Measurements from ENCODE around the gene L3HYPDH.

DNA sequence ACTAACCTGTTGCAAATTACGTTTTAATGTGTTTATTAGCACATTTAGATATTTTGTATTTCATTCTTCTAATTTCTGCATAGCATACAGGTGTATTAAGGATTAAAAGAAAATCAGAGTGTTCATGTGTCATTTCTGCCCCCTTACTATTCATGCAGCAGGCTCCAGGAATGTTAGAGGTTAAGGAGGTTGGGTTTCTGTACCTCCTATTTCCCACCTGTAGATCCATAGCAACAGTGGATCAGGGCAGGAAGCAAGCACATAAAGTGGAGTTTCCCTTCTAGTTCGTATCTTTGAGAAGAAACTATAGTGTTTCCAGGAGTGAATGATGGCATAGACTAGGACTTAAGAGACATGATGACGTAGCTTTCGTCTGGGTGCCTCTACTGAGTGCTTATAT lies 19.0 kb upstream of the L3HYPDH start:
- no peak for TF ChIP-seq CTCF (IDR thresholded peaks at IDR 0.05)
- TF ChIP-seq POLR2AphosphoS5 (IDR thresholded peaks at IDR 0.05; ENCODE audit: insufficient read depth in 1 of 2, low read depth in 1 of 2), result no peak

Measured in vagina (tissue), 2 donors.